ENCODE data around the gene THAP4.

Gene THAP4

GRCh38 chr2:241562269-241562891, 74.6 kb downstream of the THAP4 start:
- no peak overlapping the region for H3K27ac ChIP-seq
- peaks cover 13% of the 10 kb centered on the region for H3K36me3 ChIP-seq
- no peaks in the 10 kb centered on the region for H3K27me3 ChIP-seq (ENCODE audit: insufficient read depth, low read depth, severe bottlenecking)
- TF ChIP-seq CTCF (IDR thresholded peaks at IDR 0.05; ENCODE audit: low read depth, low read length) = no peak
- H3K4me3 ChIP-seq (ENCODE audit: low read depth, low read length) = no peak overlapping the region
- no peaks in the 10 kb centered on the region for H3K9me3 ChIP-seq (ENCODE audit: severe bottlenecking)
- DNase-seq = no peak

- no peak for TF ChIP-seq CTCF (IDR thresholded peaks at IDR 0.05; ENCODE audit: low read depth, low read length)
- Histone ChIP-seq H3K9me3 (ENCODE audit: severe bottlenecking) (no peaks in the 10 kb centered on the region), H3K27me3 (ENCODE audit: insufficient read depth, low read depth, severe bottlenecking) (no peaks in the 10 kb centered on the region), H3K36me3 (peaks cover 13% of the 10 kb centered on the region), H3K4me3 (ENCODE audit: low read depth, low read length) (no peak overlapping the region), H3K27ac (no peak overlapping the region)
- DNase-seq = no peak
Observed at GRCh38 chr2:241561832-241562231, 75.1 kb downstream of the THAP4 start.

- no peak for DNase-seq
- H3K36me3 ChIP-seq = peaks cover 13% of the 10 kb centered on the region
- no peak overlapping the region for H3K27ac ChIP-seq
- peaks cover 5% of the 10 kb centered on the region for H3K9me3 ChIP-seq (ENCODE audit: severe bottlenecking)
- no peak overlapping the region for H3K4me3 ChIP-seq (ENCODE audit: low read depth, low read length)
- no peak for TF ChIP-seq CTCF (IDR thresholded peaks at IDR 0.05; ENCODE audit: low read depth, low read length)
- H3K27me3 ChIP-seq (ENCODE audit: insufficient read depth, low read depth, severe bottlenecking) = no peaks in the 10 kb centered on the region
Observed at GRCh38 chr2:241560883-241561474, 76.0 kb downstream of the THAP4 start.

GRCh38 chr2:241560162-241560882, 76.6 kb downstream of the THAP4 start:
- no peak for TF ChIP-seq CTCF (IDR thresholded peaks at IDR 0.05; ENCODE audit: low read depth, low read length)
- H3K27me3 ChIP-seq (ENCODE audit: insufficient read depth, low read depth, severe bottlenecking) = no peaks in the 10 kb centered on the region
- H3K27ac ChIP-seq = no peak overlapping the region
- H3K36me3 ChIP-seq = peaks cover 13% of the 10 kb centered on the region
- no peak for DNase-seq
- H3K9me3 ChIP-seq (ENCODE audit: severe bottlenecking) = peaks cover 6% of the 10 kb centered on the region
- no peak overlapping the region for H3K4me3 ChIP-seq (ENCODE audit: low read depth, low read length)

GRCh38 chr2:241559323-241560161, 77.4 kb downstream of the THAP4 start:
- DNase-seq = peak; percentile 50
- H3K27ac ChIP-seq = peak overlapping the region; percentile 79

More at GRCh38 chr2:241559323-241560161, 77.4 kb downstream of the THAP4 start:
- Histone ChIP-seq H3K27me3 (ENCODE audit: insufficient read depth, low read depth, severe bottlenecking) (no peaks in the 10 kb centered on the region), H3K9me3 (ENCODE audit: severe bottlenecking) (peaks cover 6% of the 10 kb centered on the region), H3K4me3 (ENCODE audit: low read depth, low read length) (peak overlapping the region; percentile 68), H3K36me3 (peaks cover 13% of the 10 kb centered on the region)
- no peak for TF ChIP-seq CTCF (IDR thresholded peaks at IDR 0.05; ENCODE audit: low read depth, low read length)

Measured in WERI-Rb-1 (cell line).